H9 (cell line): ENCODE measurements around the gene EPHA10. TPM values are rescaled to one million over a fixed set of nuclear protein-coding genes. Genes with fewer than 3 reads are reported as not detected.

Experiments used
- DNase-seq: peaks from one replicate; pipeline ENCODE4 v3.0.0-alpha.2; 2017
- H2AFZ ChIP-seq: one replicate; pipeline ENCODE4 v1.6.1; 2013; ENCODE audit warnings: mild to moderate bottlenecking, low read length, control low read depth, moderate library complexity
- H2AK5ac ChIP-seq: 2 replicates; pipeline ENCODE4 v1.6.1; 2013; ENCODE audit warnings: low read length, control low read depth, mixed read lengths; ENCODE audit not compliant: insufficient read length
- H2BK120ac ChIP-seq: one replicate; pipeline ENCODE4 v1.6.1; 2013; ENCODE audit warnings: low read depth, mild to moderate bottlenecking, low read length, control low read depth, inconsistent platforms; ENCODE audit not compliant: poor library complexity, severe bottlenecking
- H2BK12ac ChIP-seq: 2 replicates; pipeline ENCODE4 v1.6.1; 2013; ENCODE audit warnings: low read length, control low read depth, mixed read lengths, low read depth; ENCODE audit not compliant: insufficient read length
- H2BK15ac ChIP-seq: 2 replicates; pipeline ENCODE4 v1.6.1; 2013; ENCODE audit warnings: low read depth, low read length, control low read depth
- H2BK20ac ChIP-seq: one replicate; pipeline ENCODE4 v1.6.1; 2013; ENCODE audit warnings: low read depth, mild to moderate bottlenecking, low read length, control low read depth, inconsistent platforms; ENCODE audit not compliant: poor library complexity, severe bottlenecking
- H2BK5ac ChIP-seq: 2 replicates; pipeline ENCODE4 v1.6.1; 2013; ENCODE audit warnings: low read length, control low read depth, mixed read lengths; ENCODE audit not compliant: insufficient read length
- H3K14ac ChIP-seq: 2 replicates; pipeline ENCODE4 v1.6.1; 2013; ENCODE audit warnings: low read length, control low read depth; ENCODE audit not compliant: insufficient read depth
- H3K18ac ChIP-seq: 2 replicates; pipeline ENCODE4 v1.6.1; 2013; ENCODE audit warnings: low read depth, mild to moderate bottlenecking, mixed read lengths, low read length, control low read depth; ENCODE audit not compliant: insufficient read length
- H3K23ac ChIP-seq: 2 replicates; pipeline ENCODE4 v1.6.1; 2013; ENCODE audit warnings: low read length, control low read depth, mixed read lengths, low read depth; ENCODE audit not compliant: insufficient read length
- H3K23me2 ChIP-seq: 2 replicates; pipeline ENCODE4 v1.6.1; 2013; ENCODE audit warnings: low read depth, mild to moderate bottlenecking, mixed read lengths, low read length, control low read depth; ENCODE audit not compliant: insufficient read length, poor library complexity, severe bottlenecking
- H3K27ac ChIP-seq: 2 replicates; pipeline ENCODE4 v1.5.1; 2013; ENCODE audit warnings: low read length, control low read depth, mixed read lengths, low read depth; ENCODE audit not compliant: insufficient read length
- H3K27me3 ChIP-seq: 2 replicates; pipeline ENCODE4 v1.6.1; 2013; ENCODE audit warnings: low read length, control low read depth, inconsistent platforms; ENCODE audit not compliant: insufficient read depth
- H3K4ac ChIP-seq: 2 replicates; pipeline ENCODE4 v1.6.1; 2013; ENCODE audit warnings: low read depth, mild to moderate bottlenecking, control low read depth, inconsistent platforms, low read length, moderate library complexity
- H3K4me1 ChIP-seq: 2 replicates; pipeline ENCODE4 v1.6.1; 2013; ENCODE audit warnings: low read length, control low read depth, inconsistent platforms; ENCODE audit not compliant: insufficient read depth
- H3K4me2 ChIP-seq: 2 replicates; pipeline ENCODE4 v1.6.1; 2013; ENCODE audit warnings: low read length, control low read depth, mixed read lengths; ENCODE audit not compliant: insufficient read length, insufficient read depth
- H3K56ac ChIP-seq: 2 replicates; pipeline ENCODE4 v1.6.1; 2013; ENCODE audit warnings: low read depth, mild to moderate bottlenecking, mixed read lengths, low read length, control low read depth; ENCODE audit not compliant: insufficient read length
- H3K79me1 ChIP-seq: 2 replicates; pipeline ENCODE4 v1.6.1; 2013; ENCODE audit warnings: low read depth, mild to moderate bottlenecking, moderate library complexity, low read length, control low read depth, inconsistent platforms; ENCODE audit not compliant: insufficient read depth, poor library complexity, severe bottlenecking
- H3K79me2 ChIP-seq: 2 replicates; pipeline ENCODE4 v1.6.1; 2013; ENCODE audit warnings: low read length, control low read depth, inconsistent platforms; ENCODE audit not compliant: insufficient read depth
- H3K9ac ChIP-seq: 2 replicates; pipeline ENCODE4 v1.6.1; 2013; ENCODE audit warnings: low read length, control low read depth, mixed read lengths; ENCODE audit not compliant: insufficient read length; ENCODE audit errors: extremely low read depth
- H3K9me3 ChIP-seq: one replicate; pipeline ENCODE4 v1.6.1; 2013; ENCODE audit warnings: low read depth, low read length, inconsistent platforms; ENCODE audit not compliant: control insufficient read depth
- H3T11ph ChIP-seq: one replicate; pipeline ENCODE4 v1.6.1; 2013; ENCODE audit warnings: mild to moderate bottlenecking, low read length, control low read depth, inconsistent platforms
- H4K20me1 ChIP-seq: one replicate; pipeline ENCODE4 v1.6.1; 2013; ENCODE audit not compliant: control insufficient read depth, insufficient read length, insufficient read depth
- H4K5ac ChIP-seq: 2 replicates; pipeline ENCODE4 v1.6.1; 2013; ENCODE audit warnings: low read depth, mild to moderate bottlenecking, mixed read lengths, low read length, control low read depth; ENCODE audit not compliant: insufficient read length
- H4K8ac ChIP-seq: replicated peaks from 2 replicates; pipeline ENCODE4 v1.6.1; 2013; ENCODE audit warnings: low read length, control low read depth, mixed read lengths, low read depth; ENCODE audit not compliant: insufficient read length
- H4K91ac ChIP-seq: 2 replicates; pipeline ENCODE4 v1.6.1; 2013; ENCODE audit warnings: low read depth, mild to moderate bottlenecking, moderate library complexity, mixed read lengths, low read length, control low read depth; ENCODE audit not compliant: insufficient read length
- H3K27ac Mint-ChIP-seq, 3 experiments: 2 replicates in 2 of 3; 3 replicates in 1 of 3; pipeline ENCODE4 v1.8.0; 2020 to 2021; ENCODE audit warnings: mixed read lengths in 3 of 3, mild to moderate bottlenecking in 1 of 3, moderate library complexity in 1 of 3
- H3K27me3 Mint-ChIP-seq: 2 replicates; pipeline ENCODE4 v1.8.0; 2021; ENCODE audit warnings: low read depth, mild to moderate bottlenecking, moderate library complexity, mixed read lengths
- H3K36me3 Mint-ChIP-seq, 3 experiments: 2 replicates in 2 of 3; 3 replicates in 1 of 3; pipeline ENCODE4 v1.8.0; 2020 to 2021; ENCODE audit warnings: low read depth in 3 of 3, mixed read lengths in 3 of 3; ENCODE audit not compliant: insufficient read depth in 1 of 3
- H3K4me1 Mint-ChIP-seq, 2 experiments: 2 replicates each; pipeline ENCODE4 v1.8.0; 2020; ENCODE audit warnings: mixed read lengths in 2 of 2
- H3K4me3 Mint-ChIP-seq, 2 experiments: 2 replicates in 1 of 2; 3 replicates in 1 of 2; pipeline ENCODE4 v1.8.0; 2020 to 2021; ENCODE audit warnings: mild to moderate bottlenecking in 2 of 2, mixed read lengths in 2 of 2, moderate library complexity in 1 of 2
- H3K9me3 Mint-ChIP-seq, 2 experiments: 2 replicates in 1 of 2; 3 replicates in 1 of 2; pipeline ENCODE4 v1.8.0; 2020; ENCODE audit warnings: mild to moderate bottlenecking in 2 of 2, mixed read lengths in 2 of 2, moderate library complexity in 1 of 2
- CTCF ChIP-seq: fragments of 200-600 bp; sonication (generic); conservative IDR thresholded peaks from 3 replicates; pipeline ENCODE4 v1.8.0; 2021; ENCODE audit warnings: antibody characterized with exemption, mild to moderate bottlenecking
- WGBS: extraction: QIAGEN DNeasy Blood & Tissue Kit; methylation state at CpG from one replicate; pipeline ENCODE4 v1.1.7; 2013; ENCODE audit warnings: missing lambda C conversion rate, low lambda C conversion rate, mixed read lengths; ENCODE audit not compliant: insufficient read length; ENCODE audit errors: extremely low coverage; 5-methylcytosine and 5-hydroxymethylcytosine counted together
- total RNA-seq: library from RNA; stranded (reverse); gene quantifications from 2 replicates; pipeline ENCODE4 v1.2.1, GENCODE V29; 2021

Gene EPHA10
- total RNA-seq, 1 experiment from 2014 or later: 0.96 TPM

GRCh38 chr1:37703061-37703460 is 61.9 kb downstream of the EPHA10 start:
- no peaks in the 10 kb centered on the region for H3K27me3 ChIP-seq
- H2BK12ac ChIP-seq: no peak overlapping the region
- H3K4me1 ChIP-seq: no peaks in the 10 kb centered on the region
- H2BK20ac ChIP-seq: no peak overlapping the region
- TF ChIP-seq CTCF: no peak
- no peak overlapping the region for H4K91ac ChIP-seq
- no peak overlapping the region for H3T11ph ChIP-seq
- Mint-ChIP-seq H3K9me3 (no peaks in the 10 kb centered on the region), H3K4me3 (no peak overlapping the region), H3K27ac (no peak overlapping the region), H3K27me3 (no peaks in the 10 kb centered on the region), H3K4me1 (no peaks in the 10 kb centered on the region), H3K36me3 (peaks cover 58 to 91% (median 89%) of the 10 kb centered on the region in 3 experiments)
- no CpG with 5 or more reads among the region's 14 CpGs for WGBS
- H4K5ac ChIP-seq: no peak overlapping the region
- no peak overlapping the region for H4K8ac ChIP-seq
- no peaks in the 10 kb centered on the region for H3K79me1 ChIP-seq
- no peak overlapping the region for H2AFZ ChIP-seq
- no peak overlapping the region for H2BK15ac ChIP-seq
- H3K79me2 ChIP-seq: no peaks in the 10 kb centered on the region
- no peak overlapping the region for H3K56ac ChIP-seq
- no peaks in the 10 kb centered on the region for H3K9me3 ChIP-seq
- H3K18ac ChIP-seq: no peak overlapping the region
- no peak overlapping the region for H2AK5ac ChIP-seq
- H3K4ac ChIP-seq: no peak overlapping the region
- H3K23me2 ChIP-seq: no peaks in the 10 kb centered on the region
- H3K27ac ChIP-seq: no peak overlapping the region
- H4K20me1 ChIP-seq: no peaks in the 10 kb centered on the region
- no peak for DNase-seq
- H3K14ac ChIP-seq: no peak overlapping the region
- H3K23ac ChIP-seq: no peak overlapping the region
- H3K9ac ChIP-seq: no peak overlapping the region
- H2BK5ac ChIP-seq: no peak overlapping the region
- H2BK120ac ChIP-seq: no peak overlapping the region
- no peak overlapping the region for H3K4me2 ChIP-seq
